Mucosa of gallbladder (tissue), 1 donor: ENCODE results near the gene NTRK2. TPM values are rescaled to one million over a fixed set of nuclear protein-coding genes. Genes with fewer than 3 reads are reported as not detected.

Source experiments
- DNase-seq: peaks from one replicate; pipeline ENCODE4 v3.0.0-alpha.2; 2020; ENCODE audit warnings: low spot score
- total RNA-seq: library from RNA; stranded (reverse); gene quantifications from one replicate; pipeline ENCODE4 v1.2.1, GENCODE V29; 2021
- donor health status: DM: no; HTN: no; CAD: no.

NTRK2 gene
- total RNA-seq, 1 donor from 2014 or later: 33.2 TPM

GRCh38 chr9:84939774-84940173, 270.2 kb downstream of the NTRK2 start:
- DNase-seq: no peak

- DNase-seq: no peak
Measured at GRCh38 chr9:84940294-84940693, 270.8 kb downstream of the NTRK2 start.

- no peak for DNase-seq
Measured at GRCh38 chr9:84941792-84942191, 272.3 kb downstream of the NTRK2 start.

- DNase-seq: no peak
Measured at GRCh38 chr9:84943482-84944050, 274.0 kb downstream of the NTRK2 start.

- no peak for DNase-seq
Measured at GRCh38 chr9:84945878-84946538, 276.5 kb downstream of the NTRK2 start.

GRCh38 chr9:84947412-84947972, 278.0 kb downstream of the NTRK2 start:
- no peak for DNase-seq

GRCh38 chr9:84949258-84949657, 279.7 kb downstream of the NTRK2 start:
- no peak for DNase-seq

GRCh38 chr9:84949971-84950370, 280.4 kb downstream of the NTRK2 start:
- DNase-seq: no peak

GRCh38 chr9:84950879-84951811, 281.6 kb downstream of the NTRK2 start:
- DNase-seq: no peak

- DNase-seq: no peak
Measured at GRCh38 chr9:84953252-84953773, 283.8 kb downstream of the NTRK2 start.

GRCh38 chr9:84953797-84954705, 284.5 kb downstream of the NTRK2 start:
- peak; percentile 72 for DNase-seq

- DNase-seq: no peak
Measured at GRCh38 chr9:84955155-84955554, 285.6 kb downstream of the NTRK2 start.

- no peak for DNase-seq
Measured at GRCh38 chr9:84955971-84956370, 286.4 kb downstream of the NTRK2 start.

GRCh38 chr9:84959339-84959738, 289.8 kb downstream of the NTRK2 start:
- no peak for DNase-seq

GRCh38 chr9:84966876-84967830, 297.6 kb downstream of the NTRK2 start:
- no peak for DNase-seq

- DNase-seq: no peak
Measured at GRCh38 chr9:84969084-84969483, 299.6 kb downstream of the NTRK2 start.

- DNase-seq: no peak
Measured at GRCh38 chr9:84969736-84970135, 300.2 kb downstream of the NTRK2 start.

GRCh38 chr9:84970432-84970831, 300.9 kb downstream of the NTRK2 start:
- no peak for DNase-seq

- no peak for DNase-seq
Measured at GRCh38 chr9:84971571-84971970, 302.0 kb downstream of the NTRK2 start.

- no peak for DNase-seq
Measured at GRCh38 chr9:84974258-84974657, 304.7 kb downstream of the NTRK2 start.
